HL-60/S4 treated with retinoic acid at 250 ng/mL for 4 days and 3 days (cell line): ENCODE results near the gene MIGA2.
"Not testable (repeated sequence)": the region's sequence is repeated elsewhere in the genome, so short reads cannot be mapped to it uniquely, and the experiment has no call there.

Source experiments
- in situ Hi-C: fragments of 300-500 bp; cut with MboI; formaldehyde crosslinking; loops from 2 replicates; pipeline ENCODE4 v1.7.0; 2022; ENCODE audit warnings: low sequenced_read_pairs

MIGA2 gene

DNA sequence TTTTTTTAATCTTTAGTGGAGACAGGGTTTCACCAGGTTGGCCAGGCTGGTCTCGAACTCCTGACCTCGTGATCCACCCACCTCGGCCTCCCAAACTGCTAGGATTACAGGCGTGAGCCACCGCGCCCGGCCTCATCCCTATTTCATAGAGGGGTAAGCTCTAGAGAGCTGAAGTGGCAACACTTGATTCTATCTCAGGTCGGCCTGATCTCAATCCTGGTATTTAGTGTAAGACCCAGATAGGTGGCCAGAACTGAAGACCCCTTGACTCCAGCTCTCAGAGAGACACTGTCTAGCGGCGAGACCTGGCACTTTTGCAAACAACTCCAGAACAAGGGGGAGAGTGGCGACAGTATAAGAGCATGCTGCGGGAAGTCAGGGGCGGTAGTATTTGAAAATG lies 588 bp upstream of the MIGA2 start:
- in situ Hi-C loops = not testable (repeated sequence)

- in situ Hi-C loops = no loop called here
Observed at GRCh38 chr9:129036923-129037766, 719 bp downstream of the MIGA2 start.

DNA sequence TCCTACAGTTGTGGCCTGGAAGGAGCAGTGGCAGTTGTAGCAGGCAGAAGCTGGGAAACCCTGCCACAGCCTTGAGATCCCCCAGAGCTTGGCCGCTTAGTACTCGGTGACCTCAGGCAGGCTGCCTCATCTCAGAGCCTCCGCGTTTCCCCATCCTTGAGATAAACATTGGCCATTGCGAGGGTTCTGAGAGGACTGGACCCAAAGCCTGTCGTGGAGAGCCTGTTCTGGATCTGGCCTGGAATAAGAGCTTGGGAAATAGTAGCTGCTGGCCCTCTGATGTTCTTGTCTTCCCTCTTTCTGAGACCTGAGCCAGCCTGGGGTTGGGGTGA lies 1.3 kb downstream of the MIGA2 start:
- in situ Hi-C loops = no loop called here

- in situ Hi-C loops = no loop called here
Observed at GRCh38 chr9:129038109-129038852, 1.9 kb downstream of the MIGA2 start.

- in situ Hi-C loops = no loop called here
Observed at GRCh38 chr9:129040113-129040643, 3.8 kb downstream of the MIGA2 start.

DNA sequence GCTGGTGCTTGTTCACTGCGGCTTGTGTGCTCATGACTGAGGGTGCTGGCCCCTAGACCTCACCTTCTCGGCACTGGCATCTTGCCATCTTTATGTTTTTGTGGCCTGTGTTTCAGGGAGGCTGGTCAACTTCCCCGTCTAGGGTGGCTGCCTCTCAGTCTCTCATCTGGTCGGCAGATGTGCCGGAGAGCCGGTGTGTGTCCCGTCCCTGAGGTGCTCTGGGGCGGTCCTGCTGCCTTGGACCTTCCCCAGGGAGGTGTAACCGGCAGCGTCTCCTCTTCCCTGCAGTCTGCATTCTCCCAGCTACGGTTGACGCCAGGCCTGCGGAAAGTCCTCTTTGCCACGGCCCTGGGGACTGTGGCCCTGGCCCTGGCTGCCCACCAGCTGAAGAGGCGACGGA lies 5.6 kb downstream of the MIGA2 start:
- in situ Hi-C loops = no loop called here

GRCh38 chr9:129052592-129052991 lies 16.2 kb downstream of the MIGA2 start:
- in situ Hi-C loops = no loop called here

DNA sequence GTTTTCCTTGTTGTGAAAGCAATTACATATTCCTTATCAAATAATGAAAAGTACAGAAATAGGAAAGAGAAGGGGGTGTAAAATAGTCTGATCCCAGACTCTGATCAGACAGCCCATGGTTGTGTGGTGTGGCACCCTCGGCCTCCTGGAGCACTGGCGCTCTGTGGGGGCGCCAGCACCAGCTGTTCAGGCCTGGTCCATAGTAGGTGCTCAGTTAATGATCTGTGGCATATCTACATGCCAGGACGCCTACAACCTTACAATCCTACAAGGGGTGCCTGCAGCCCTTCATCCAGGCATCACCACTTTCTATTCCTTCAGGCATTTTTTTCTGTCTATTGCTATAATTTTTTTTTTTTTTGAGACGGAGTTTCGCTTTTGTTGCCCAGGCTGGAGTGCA lies 16.6 kb downstream of the MIGA2 start:
- in situ Hi-C loops = no loop called here

- in situ Hi-C loops = no loop called here
Observed at GRCh38 chr9:129054163-129054851, 17.9 kb downstream of the MIGA2 start.

- in situ Hi-C loops = no loop called here
Observed at GRCh38 chr9:129058965-129059795, 22.8 kb downstream of the MIGA2 start.

DNA sequence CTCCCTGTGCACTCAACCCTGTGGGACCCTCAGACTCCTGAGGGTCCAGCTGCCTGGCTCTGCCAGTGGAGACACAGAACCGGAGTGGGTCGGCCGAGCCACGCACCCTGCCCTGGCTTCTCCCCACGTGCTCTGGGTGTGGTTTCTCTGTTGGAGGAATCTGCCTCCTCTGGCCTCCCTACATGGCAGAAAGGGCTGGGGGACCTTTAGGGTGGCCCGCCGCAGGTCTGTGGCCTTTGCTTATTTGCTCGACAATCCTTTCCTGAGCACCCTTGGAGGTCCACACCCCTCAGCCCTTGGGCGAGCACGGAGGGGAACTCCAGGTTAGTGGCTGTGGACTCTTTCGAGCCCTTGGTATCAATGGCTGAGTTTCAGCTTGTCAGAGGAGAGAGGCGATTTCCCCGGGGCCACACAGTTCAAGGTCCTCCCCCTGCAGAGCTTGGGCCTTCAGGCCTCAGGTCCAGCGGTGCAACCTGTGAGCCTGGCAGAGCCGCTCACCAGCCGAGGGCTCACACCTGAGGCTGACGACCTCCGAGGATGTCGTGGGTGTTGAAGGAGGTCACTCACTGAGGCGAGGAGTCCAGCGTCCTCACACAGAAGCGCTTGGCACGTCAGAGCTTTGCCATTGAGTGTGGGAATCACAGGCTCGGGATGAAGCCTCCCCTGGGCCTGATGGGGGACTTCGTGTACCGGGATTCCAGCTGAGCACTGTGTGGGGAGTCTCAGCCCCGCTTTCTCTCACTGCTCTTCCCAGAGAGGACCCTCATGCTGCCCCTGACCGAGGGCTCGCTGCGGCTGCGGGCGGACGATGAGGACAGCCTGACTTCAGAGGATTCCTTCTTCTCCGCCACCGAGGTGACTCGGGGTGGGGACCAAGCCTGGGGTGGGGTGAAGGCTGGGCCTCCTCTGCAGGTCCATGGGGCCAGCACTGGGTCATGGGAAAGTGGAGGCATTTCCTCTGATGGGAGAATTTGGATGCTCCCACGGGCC lies 23.7 kb downstream of the MIGA2 start:
- in situ Hi-C loops = no loop called here

DNA sequence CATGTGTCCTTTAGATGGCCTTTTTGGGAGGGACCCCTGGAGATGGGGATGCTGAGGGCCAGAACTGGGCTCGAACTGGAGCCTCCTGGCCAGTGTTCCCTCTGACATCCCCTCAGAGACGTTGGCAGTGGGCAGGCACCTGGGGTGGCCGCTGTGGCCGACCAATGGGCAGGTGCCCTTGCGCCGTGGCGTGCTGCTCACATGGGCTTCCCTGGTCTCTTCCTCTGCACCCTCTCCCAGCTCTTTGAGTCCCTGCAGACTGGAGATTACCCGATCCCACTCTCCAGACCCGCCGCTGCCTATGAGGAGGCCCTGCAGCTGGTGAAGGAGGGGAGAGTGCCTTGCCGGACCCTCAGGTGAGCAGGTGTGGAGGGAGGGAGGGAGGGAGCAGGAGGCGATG lies 24.6 kb downstream of the MIGA2 start:
- in situ Hi-C loops = no loop called here

GRCh38 chr9:129063061-129063460 lies 26.6 kb downstream of the MIGA2 start:
- in situ Hi-C loops = no loop called here

DNA sequence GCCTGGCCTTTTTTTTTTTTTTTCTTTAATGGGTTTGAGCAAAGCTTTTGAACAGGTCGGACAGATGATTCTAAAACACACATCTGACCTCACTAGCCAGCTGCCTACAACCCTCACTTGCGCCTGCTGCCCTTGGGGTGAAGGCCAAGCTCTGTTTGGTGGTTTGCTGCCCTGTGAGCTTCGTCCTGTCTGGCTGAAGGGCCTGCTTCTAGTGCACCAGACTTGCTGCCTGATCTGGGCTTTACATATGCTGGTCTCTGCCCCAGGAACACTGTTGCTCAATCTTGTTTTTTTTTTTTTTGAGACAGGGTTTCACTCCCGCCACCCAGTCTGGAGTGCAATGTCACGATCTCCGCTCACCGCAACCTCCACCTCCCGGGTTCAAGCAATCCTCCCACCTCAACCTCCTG lies 28.1 kb downstream of the MIGA2 start:
- in situ Hi-C loops = no loop called here

- in situ Hi-C loops = no loop called here
Observed at GRCh38 chr9:129068110-129068509, 31.7 kb downstream of the MIGA2 start.

- in situ Hi-C loops = no loop called here
Observed at GRCh38 chr9:129068990-129069861, 32.8 kb downstream of the MIGA2 start.

DNA sequence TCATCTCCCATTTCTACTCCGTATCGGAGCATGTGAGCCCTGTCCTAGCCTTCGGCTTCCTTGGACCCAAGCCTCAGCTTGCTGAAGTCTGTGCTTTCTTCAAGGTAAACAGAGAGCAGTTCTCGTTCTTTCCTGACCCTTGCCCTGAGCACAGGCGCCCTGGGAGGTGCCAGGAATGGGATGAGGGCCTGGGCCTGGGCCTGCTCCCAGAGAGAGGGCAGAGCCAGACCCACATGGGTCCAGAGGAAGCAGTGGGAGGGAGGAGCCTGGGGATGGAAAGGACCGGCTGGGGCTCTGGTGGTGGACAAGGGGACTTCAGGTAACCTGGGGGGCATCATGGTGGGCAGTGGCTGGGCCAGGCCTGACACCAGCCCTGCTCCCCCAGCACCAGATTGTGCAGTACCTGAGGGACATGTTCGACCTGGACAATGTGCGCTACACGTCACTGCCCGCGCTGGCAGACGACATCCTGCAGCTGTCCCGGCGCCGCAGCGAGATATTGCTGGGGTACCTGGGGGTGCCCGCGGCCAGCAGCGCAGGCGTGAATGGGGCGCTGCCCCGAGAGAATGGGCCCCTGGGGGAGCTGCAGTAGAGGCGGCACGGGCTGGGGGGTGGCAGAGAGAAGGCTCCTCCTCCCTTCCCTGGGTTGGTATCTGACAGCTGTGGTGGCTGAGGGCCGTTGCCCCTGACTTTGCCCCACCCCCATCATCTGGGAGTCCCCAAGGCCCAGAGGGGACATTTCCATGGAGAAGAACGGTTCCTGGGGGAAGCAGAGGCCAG lies 33.6 kb downstream of the MIGA2 start:
- in situ Hi-C loops = no loop called here
